Measurements from ENCODE around the gene PCDHGB5. TPM values are rescaled to one million over a fixed set of nuclear protein-coding genes. Genes with fewer than 3 reads are reported as not detected.
"Not testable (repeated sequence)": the region's sequence is repeated elsewhere in the genome, so short reads cannot be mapped to it uniquely, and the experiment has no call there.

Gene PCDHGB5
- total and polyA plus RNA-seq, 2 donors from 2014 or later = 0.82 to 12.3 TPM

DNA sequence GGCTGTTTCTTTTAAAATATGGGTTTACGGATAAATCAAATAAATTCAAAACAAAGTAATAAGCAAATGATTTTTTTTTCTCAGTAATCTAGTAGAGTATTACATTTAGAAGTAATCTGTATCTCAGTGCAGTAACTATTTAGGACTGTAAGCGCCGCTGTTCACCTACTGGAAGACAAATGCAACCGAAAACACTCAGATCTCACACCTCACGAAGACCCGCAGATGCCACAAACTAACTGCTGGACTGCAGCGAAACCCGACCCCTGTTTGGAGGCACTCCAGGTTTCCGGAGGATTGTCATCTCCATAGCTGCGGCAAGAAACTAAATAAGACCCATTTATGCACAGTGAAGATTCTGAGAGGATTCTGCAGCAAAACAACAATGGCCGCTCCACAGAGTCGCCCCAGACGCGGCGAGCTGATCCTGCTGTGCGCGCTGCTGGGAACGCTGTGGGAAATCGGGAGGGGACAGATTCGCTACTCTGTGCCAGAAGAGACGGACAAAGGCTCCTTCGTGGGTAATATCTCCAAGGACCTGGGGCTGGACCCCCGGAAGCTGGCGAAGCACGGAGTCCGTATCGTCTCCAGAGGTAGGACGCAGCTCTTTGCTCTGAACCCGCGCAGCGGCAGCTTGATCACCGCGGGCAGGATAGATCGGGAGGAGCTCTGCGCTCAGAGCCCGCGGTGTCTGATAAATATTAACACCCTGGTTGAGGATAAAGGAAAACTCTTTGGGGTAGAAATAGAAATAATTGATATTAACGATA is 5.1 kb upstream of the PCDHGB5 start, which contains the start of gene PCDHGA8:
Gene PCDHGA8, plus strand, starts transcription at position 205 of the 770 bp plus-strand sequence. Its CDS starts 181 bp downstream, at position 386.
- DNase-seq (no peak), FAIRE-seq (no peak)
- no peak for TF ChIP-seq CTCF (IDR thresholded peaks at IDR 0.05; ENCODE audit: borderline replicate concordance, extremely low read depth, insufficient read depth)
- H3K9ac ChIP-seq (ENCODE audit: low read length in 3 of 3) = no peak within 1 kb of the TSS
- H3K9me3 ChIP-seq (ENCODE audit: control insufficient read depth in 2 of 3, insufficient read depth in 1 of 3, low read length in 3 of 3) = peaks cover 4 to 68% (median 11%) of the 10 kb centered on the region in 3 donors
- no peak within 1 kb of the TSS for H3K4me3 ChIP-seq (ENCODE audit: low read length in 3 of 3)
- no peaks in the 10 kb centered on the region for H3K27me3 ChIP-seq (ENCODE audit: control insufficient read depth, insufficient read depth, low read length)
- intact Hi-C loops (cut with DNase I) = no loop called here
- H3K36me3 ChIP-seq (ENCODE audit: control insufficient read depth in 2 of 3, insufficient read depth in 3 of 3, low read length in 3 of 3) = no peaks in the 10 kb centered on the region
- H3K4me1 ChIP-seq (ENCODE audit: control insufficient read depth in 2 of 3, insufficient read depth in 2 of 3, low read depth in 1 of 3, low read length in 3 of 3) = no peaks in the 10 kb centered on the region
- no peak within 1 kb of the TSS for H3K27ac ChIP-seq (ENCODE audit: low read depth in 2 of 2, low read length in 2 of 2)

GRCh38 chr5:141393267-141393666 is 4.5 kb upstream of the PCDHGB5 start:
- Histone ChIP-seq H3K36me3 (ENCODE audit: control insufficient read depth in 2 of 3, insufficient read depth in 3 of 3, low read length in 3 of 3) (no peaks in the 10 kb centered on the region), H3K9me3 (ENCODE audit: control insufficient read depth in 2 of 3, insufficient read depth in 1 of 3, low read length in 3 of 3) (peaks cover 4 to 67% (median 10%) of the 10 kb centered on the region in 3 donors), H3K27me3 (ENCODE audit: control insufficient read depth, insufficient read depth, low read length) (no peaks in the 10 kb centered on the region), H3K4me3 (ENCODE audit: low read length in 3 of 3) (no peak overlapping the region), H3K27ac (ENCODE audit: low read depth in 2 of 2, low read length in 2 of 2) (no peak overlapping the region), H3K9ac (ENCODE audit: low read length in 3 of 3) (no peak overlapping the region), H3K4me1 (ENCODE audit: control insufficient read depth in 2 of 3, insufficient read depth in 2 of 3, low read depth in 1 of 3, low read length in 3 of 3) (no peaks in the 10 kb centered on the region)
- intact Hi-C loops (cut with DNase I) = no loop called here
- no peak for DNase-seq
- no peak for FAIRE-seq
- TF ChIP-seq CTCF (IDR thresholded peaks at IDR 0.05; ENCODE audit: borderline replicate concordance, extremely low read depth, insufficient read depth) = no peak

GRCh38 chr5:141394401-141395187 is 3.2 kb upstream of the PCDHGB5 start:
- H3K4me1 ChIP-seq (ENCODE audit: control insufficient read depth in 2 of 3, insufficient read depth in 2 of 3, low read depth in 1 of 3, low read length in 3 of 3); H3K36me3 ChIP-seq (ENCODE audit: control insufficient read depth in 2 of 3, insufficient read depth in 3 of 3, low read length in 3 of 3); intact Hi-C loops (cut with DNase I); H3K9ac ChIP-seq (ENCODE audit: low read length in 3 of 3); FAIRE-seq; DNase-seq; H3K4me3 ChIP-seq (ENCODE audit: low read length in 3 of 3); H3K27me3 ChIP-seq (ENCODE audit: control insufficient read depth, insufficient read depth, low read length); H3K27ac ChIP-seq (ENCODE audit: low read depth in 2 of 2, low read length in 2 of 2): not testable (repeated sequence)
- peaks cover 2 to 67% (median 13%) of the 10 kb centered on the region in 3 donors for H3K9me3 ChIP-seq (ENCODE audit: control insufficient read depth in 2 of 3, insufficient read depth in 1 of 3, low read length in 3 of 3)

DNA sequence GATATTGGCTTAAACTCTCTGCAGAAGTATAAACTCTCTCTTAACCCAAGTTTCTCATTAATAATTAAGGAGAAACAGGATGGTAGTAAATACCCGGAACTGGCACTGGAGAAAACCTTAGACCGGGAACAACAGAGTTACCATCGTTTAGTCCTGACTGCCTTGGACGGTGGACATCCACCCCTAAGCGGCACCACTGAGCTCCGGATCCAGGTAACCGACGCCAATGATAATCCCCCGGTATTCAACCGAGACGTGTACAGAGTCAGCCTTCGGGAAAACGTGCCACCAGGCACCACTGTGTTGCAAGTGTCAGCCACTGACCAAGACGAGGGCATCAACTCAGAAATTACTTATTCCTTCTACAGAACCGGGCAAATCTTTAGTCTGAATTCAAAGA is 861 bp downstream of the PCDHGB5 start:
- Histone ChIP-seq H3K9ac (ENCODE audit: low read length in 3 of 3) (no peak overlapping the region), H3K36me3 (ENCODE audit: control insufficient read depth in 2 of 3, insufficient read depth in 3 of 3, low read length in 3 of 3) (no peaks in the 10 kb centered on the region), H3K27me3 (ENCODE audit: control insufficient read depth, insufficient read depth, low read length) (no peaks in the 10 kb centered on the region), H3K4me1 (ENCODE audit: control insufficient read depth in 2 of 3, insufficient read depth in 2 of 3, low read depth in 1 of 3, low read length in 3 of 3) (no peaks in the 10 kb centered on the region), H3K4me3 (ENCODE audit: low read length in 3 of 3) (peak overlapping the region in 2 of 3 donors; percentile 39 to 45), H3K27ac (ENCODE audit: low read depth in 2 of 2, low read length in 2 of 2) (no peak overlapping the region), H3K9me3 (ENCODE audit: control insufficient read depth in 2 of 3, insufficient read depth in 1 of 3, low read length in 3 of 3) (peaks cover 3 to 50% (median 14%) of the 10 kb centered on the region in 3 donors)
- intact Hi-C loops (cut with DNase I) = no loop called here
- FAIRE-seq (no peak), DNase-seq (no peak)
- no peak for TF ChIP-seq CTCF (IDR thresholded peaks at IDR 0.05; ENCODE audit: borderline replicate concordance, extremely low read depth, insufficient read depth)

Measured in kidney (tissue), 14 donors.